H4 (cell line): Measurements from ENCODE around the gene CD46. TPM values are rescaled to one million over a fixed set of nuclear protein-coding genes. Genes with fewer than 3 reads are reported as not detected.

ENCODE experiments used
- DNase-seq: peaks from one replicate; pipeline ENCODE4 v3.0.0-alpha.2; 2015; ENCODE audit warnings: low spot score
- total RNA-seq: library from RNA; depleted of rRNA; stranded (reverse); fragments of >200 nt; shearing (Covaris generic); gene quantifications from 2 replicates; pipeline ENCODE4 v1.2.3, GENCODE V29; 2014

Gene CD46
- total RNA-seq, 1 experiment from 2014 or later, result 55.6 TPM

GRCh38 chr1:207813946-207814345, 62.1 kb downstream of the CD46 start:
- no peak for DNase-seq

GRCh38 chr1:207814469-207814868, 62.6 kb downstream of the CD46 start:
- DNase-seq, result no peak

- no peak for DNase-seq
Measured at GRCh38 chr1:207815466-207815865, 63.6 kb downstream of the CD46 start.

- DNase-seq, result peak; percentile 37
Measured at GRCh38 chr1:207815913-207816291, 64.0 kb downstream of the CD46 start.

- no peak for DNase-seq
Measured at GRCh38 chr1:207817166-207817565, 65.3 kb downstream of the CD46 start.

- DNase-seq, result no peak
Measured at GRCh38 chr1:207817778-207818751, 66.2 kb downstream of the CD46 start.

GRCh38 chr1:207818971-207819451, 67.2 kb downstream of the CD46 start:
- DNase-seq, result no peak

GRCh38 chr1:207820568-207821463, 69.0 kb downstream of the CD46 start:
- DNase-seq, result no peak

- DNase-seq, result no peak
Measured at GRCh38 chr1:207821464-207822045, 69.7 kb downstream of the CD46 start.

- no peak for DNase-seq
Measured at GRCh38 chr1:207822124-207822601, 70.3 kb downstream of the CD46 start.

- no peak for DNase-seq
Measured at GRCh38 chr1:207822602-207823451, 71.0 kb downstream of the CD46 start.

GRCh38 chr1:207823531-207823879, 71.7 kb downstream of the CD46 start:
- DNase-seq, result no peak

- DNase-seq, result peak; percentile 90
Measured at GRCh38 chr1:207823880-207824566, 72.2 kb downstream of the CD46 start.

GRCh38 chr1:207824691-207825408, 73.0 kb downstream of the CD46 start:
- DNase-seq, result no peak

GRCh38 chr1:207825409-207825695, 73.5 kb downstream of the CD46 start:
- no peak for DNase-seq

- DNase-seq, result peak; percentile 64
Measured at GRCh38 chr1:207825719-207826556, 74.1 kb downstream of the CD46 start.

GRCh38 chr1:207826557-207827487, 75.0 kb downstream of the CD46 start:
- no peak for DNase-seq

- DNase-seq, result no peak
Measured at GRCh38 chr1:207827488-207827830, 75.6 kb downstream of the CD46 start.
